Stomach (tissue), 9 donors: ENCODE results near the gene NLGN1. TPM values are rescaled to one million over a fixed set of nuclear protein-coding genes. Genes with fewer than 3 reads are reported as not detected.
A peak's percentile ranks its signal among the peaks of the same experiment; 100 is the strongest.

ENCODE experiments used
- DNase-seq, 2 donors: peaks; one replicate each; pipeline versions ENCODE4 v3.0.0 to v3.0.0-alpha.2; 2013 to 2019
- H3K27ac ChIP-seq, 5 donors: fragments of 200-600 bp in 4 of 5; sonication (generic) in 4 of 5; one replicate each; pipeline ENCODE4 v1.5.1; 2013 to 2019; ENCODE audit warnings: mild to moderate bottlenecking in 1 of 5, moderate library complexity in 1 of 5
- H3K27me3 ChIP-seq, 3 donors: fragments of 200-600 bp; sonication (generic); one replicate each; pipeline ENCODE4 v1.5.1; 2017 to 2019; ENCODE audit warnings: mixed run types in 1 of 3
- H3K36me3 ChIP-seq, 4 donors: fragments of 200-600 bp; sonication (generic); 1 replicate in 3 of 4; 2 replicates in 1 of 4; pipeline ENCODE4 v1.5.1; 2016 to 2019
- H3K4me1 ChIP-seq, 4 donors: fragments of 200-600 bp; sonication (generic); one replicate each; pipeline ENCODE4 v1.5.1; 2016 to 2019
- H3K4me3 ChIP-seq, 4 donors: fragments of 200-600 bp; sonication (generic) in 3 of 4; one replicate each; pipeline ENCODE4 v1.5.1; 2016 to 2019; ENCODE audit warnings: mild to moderate bottlenecking in 1 of 4
- H3K9me3 ChIP-seq, 4 donors: fragments of 200-600 bp; sonication (generic); one replicate each; pipeline ENCODE4 v1.5.1; 2016 to 2019
- EP300 ChIP-seq: sonication (generic); formaldehyde crosslinking; IDR thresholded peaks from one replicate; pipeline ENCODE4 v1.6.1; 2017; ENCODE audit warnings: antibody characterized with exemption
- POLR2A ChIP-seq, 4 donors: fragments of 450-650 bp; IDR thresholded peaks; one replicate each; pipeline ENCODE4 v1.6.1; 2016; ENCODE audit warnings: antibody characterized with exemption in 4 of 4, control low read depth in 2 of 4, mild to moderate bottlenecking in 1 of 4, moderate library complexity in 1 of 4
- POLR2AphosphoS5 ChIP-seq, 3 donors: sonication (generic); formaldehyde crosslinking; IDR thresholded peaks; one replicate each; pipeline ENCODE4 v1.6.1; 2016; ENCODE audit warnings: antibody characterized with exemption in 3 of 3
- whole genome bisulfite sequencing, 5 donors: extraction: QIAGEN DNeasy Blood & Tissue Kit in 3 of 5; methylation state at CpG; one replicate each; pipeline versions ENCODE4 v1.1.5 to v1.1.7; 2013 to 2018; 5-methylcytosine and 5-hydroxymethylcytosine counted together
- intact Hi-C: fragments of 100-400 bp; cut with DNase I; formaldehyde crosslinking; loops from one replicate; pipeline ENCODE4 v1.15.1; 2023; ENCODE audit warnings: low total_unique reads
- polyA plus RNA-seq, 3 donors: library from polyadenylated mRNA; stranded (reverse); fragments of 200-250 nt; gene quantifications; one replicate each; pipeline ENCODE4 v1.2.3, GENCODE V29; 2013
- total RNA-seq, 5 donors: library from RNA; depleted of rRNA; stranded (reverse); fragments of >200 nt; gene quantifications; one replicate each; pipeline versions ENCODE4 v1.1.0 to v1.2.3, GENCODE V29; 2014 to 2016
- TF ChIP-seq, protein P1 (sequence below), 7 experiments: fragments of 450-650 bp in 4 of 7; fragments of 200-600 bp in 3 of 7; sonication (generic) in 3 of 7; IDR thresholded peaks; one replicate each; pipeline ENCODE4 v1.5.1; 2016 to 2019; ENCODE audit warnings: antibody characterized with exemption in 7 of 7, control low read depth in 2 of 7, mild to moderate bottlenecking in 1 of 7
- donor health status: healthy with polysubstance abuse.
- donor health status: Bipolar disorder and iron deficiency.
- donor health status: healthy.

NLGN1 gene
- total and polyA plus RNA-seq, 8 donors: 0.15 to 45.2 (median 4.8) TPM; not detected in 1

GRCh38 chr3:173411375-173411973 is 13.9 kb downstream of the NLGN1 start:
- Histone ChIP-seq H3K9me3 (no peaks in the 10 kb centered on the region), H3K27me3 (no peaks in the 10 kb centered on the region), H3K36me3 (no peaks in the 10 kb centered on the region), H3K4me3 (peak overlapping the region in 1 of 4 donors; percentile 6), H3K4me1 (peaks cover 0 to 19% (median 10%) of the 10 kb centered on the region in 4 donors), H3K27ac (peak overlapping the region in 2 of 5 donors; percentile 15 to 53)
- 18 to 33% (median 29%) methylated on average over 5 of the region's 5 CpGs for WGBS, 5 donors
- intact Hi-C loops: no loop called here
- TF ChIP-seq POLR2A (IDR thresholded peaks at IDR 0.05): no peak
- TF ChIP-seq, protein P1, sequence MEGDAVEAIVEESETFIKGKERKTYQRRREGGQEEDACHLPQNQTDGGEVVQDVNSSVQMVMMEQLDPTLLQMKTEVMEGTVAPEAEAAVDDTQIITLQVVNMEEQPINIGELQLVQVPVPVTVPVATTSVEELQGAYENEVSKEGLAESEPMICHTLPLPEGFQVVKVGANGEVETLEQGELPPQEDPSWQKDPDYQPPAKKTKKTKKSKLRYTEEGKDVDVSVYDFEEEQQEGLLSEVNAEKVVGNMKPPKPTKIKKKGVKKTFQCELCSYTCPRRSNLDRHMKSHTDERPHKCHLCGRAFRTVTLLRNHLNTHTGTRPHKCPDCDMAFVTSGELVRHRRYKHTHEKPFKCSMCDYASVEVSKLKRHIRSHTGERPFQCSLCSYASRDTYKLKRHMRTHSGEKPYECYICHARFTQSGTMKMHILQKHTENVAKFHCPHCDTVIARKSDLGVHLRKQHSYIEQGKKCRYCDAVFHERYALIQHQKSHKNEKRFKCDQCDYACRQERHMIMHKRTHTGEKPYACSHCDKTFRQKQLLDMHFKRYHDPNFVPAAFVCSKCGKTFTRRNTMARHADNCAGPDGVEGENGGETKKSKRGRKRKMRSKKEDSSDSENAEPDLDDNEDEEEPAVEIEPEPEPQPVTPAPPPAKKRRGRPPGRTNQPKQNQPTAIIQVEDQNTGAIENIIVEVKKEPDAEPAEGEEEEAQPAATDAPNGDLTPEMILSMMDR (IDR thresholded peaks at IDR 0.05): peak in 4 of 7 experiments; percentile 14 to 25 (median 18)
- peak in 1 of 2 donors; percentile 81 for DNase-seq

GRCh38 chr3:173416070-173416469 is 18.5 kb downstream of the NLGN1 start:
- no peak overlapping the region for H3K27ac ChIP-seq
- H3K9me3 ChIP-seq: no peaks in the 10 kb centered on the region
- intact Hi-C loops: no loop called here
- no peaks in the 10 kb centered on the region for H3K27me3 ChIP-seq
- no peak overlapping the region for H3K4me3 ChIP-seq
- 83 to 98% (median 94%) methylated on average over 1 of the region's 1 CpG for WGBS, 5 donors
- no peaks in the 10 kb centered on the region for H3K36me3 ChIP-seq
- H3K4me1 ChIP-seq: peaks cover 0 to 11% (median 8%) of the 10 kb centered on the region in 4 donors
- DNase-seq: no peak
- TF ChIP-seq, protein P1 (IDR thresholded peaks at IDR 0.05): no peak
- TF ChIP-seq POLR2AphosphoS5 (IDR thresholded peaks at IDR 0.05) (no peak), POLR2A (IDR thresholded peaks at IDR 0.05) (no peak), EP300 (no peak)

DNA sequence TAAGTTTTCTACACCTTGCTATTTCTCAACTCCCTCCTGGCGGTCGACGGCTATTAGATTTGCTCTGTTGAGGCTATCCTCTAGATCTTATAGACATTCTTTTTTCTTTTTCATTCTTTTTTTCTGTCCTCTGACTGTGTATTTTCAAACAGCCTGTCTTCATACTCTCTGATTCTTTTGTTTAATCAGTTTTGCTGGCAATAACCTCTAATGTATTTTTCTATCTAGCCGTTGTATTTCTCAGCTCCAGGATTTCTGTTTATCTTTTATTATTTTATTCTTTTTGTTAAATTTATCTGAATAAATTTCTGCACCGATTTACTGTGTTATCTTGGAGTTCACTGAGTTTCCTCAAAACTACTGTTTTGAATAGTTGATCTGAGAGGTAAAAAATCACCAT is 31.5 kb downstream of the NLGN1 start:
- 84 to 92% (median 92%) methylated on average over 5 of the region's 5 CpGs for WGBS, 5 donors
- Histone ChIP-seq H3K36me3 (no peaks in the 10 kb centered on the region), H3K27me3 (no peaks in the 10 kb centered on the region), H3K4me3 (no peak overlapping the region), H3K4me1 (no peaks in the 10 kb centered on the region), H3K9me3 (peaks cover 0 to 17% (median 6%) of the 10 kb centered on the region in 4 donors), H3K27ac (no peak overlapping the region)
- intact Hi-C loops: no loop called here
- TF ChIP-seq, protein P1 (IDR thresholded peaks at IDR 0.05): no peak
- TF ChIP-seq POLR2AphosphoS5 (IDR thresholded peaks at IDR 0.05) (no peak), POLR2A (IDR thresholded peaks at IDR 0.05) (no peak), EP300 (no peak)
- no peak for DNase-seq

DNA sequence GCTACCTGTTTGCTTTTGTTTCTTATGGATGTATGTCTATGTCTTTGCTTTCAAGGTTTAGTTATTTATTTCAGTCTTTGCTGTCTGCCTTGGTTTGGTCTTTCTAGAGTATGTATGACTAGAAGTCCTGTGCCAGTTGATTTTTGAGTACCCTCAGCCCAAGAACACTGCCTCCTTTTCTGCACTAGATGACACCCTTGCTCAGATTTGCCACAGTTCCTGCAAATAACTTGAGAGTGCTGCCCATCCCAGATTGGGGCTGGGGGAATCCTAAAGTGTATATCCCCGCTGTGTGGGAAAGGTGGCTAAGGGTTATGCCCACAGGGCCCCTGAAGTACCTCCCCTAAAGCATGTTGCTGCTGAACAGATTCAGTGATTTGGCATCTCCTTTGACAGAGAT is 32.0 kb downstream of the NLGN1 start:
- peaks cover 0 to 17% (median 6%) of the 10 kb centered on the region in 4 donors for H3K9me3 ChIP-seq
- DNase-seq: no peak
- no peaks in the 10 kb centered on the region for H3K4me1 ChIP-seq
- TF ChIP-seq POLR2A (IDR thresholded peaks at IDR 0.05) (no peak), EP300 (no peak), POLR2AphosphoS5 (IDR thresholded peaks at IDR 0.05) (no peak)
- TF ChIP-seq, protein P1 (IDR thresholded peaks at IDR 0.05): no peak
- H3K4me3 ChIP-seq: no peak overlapping the region
- H3K27me3 ChIP-seq: no peaks in the 10 kb centered on the region
- H3K27ac ChIP-seq: no peak overlapping the region
- no peaks in the 10 kb centered on the region for H3K36me3 ChIP-seq
- intact Hi-C loops: no loop called here
- 87 to 100% (median 91%) methylated on average over 1 of the region's 1 CpG for WGBS, 5 donors
